GM19238 (cell line): ENCODE results near the gene SOX10.
"Not testable (repeated sequence)": the region's sequence is repeated elsewhere in the genome, so short reads cannot be mapped to it uniquely, and the experiment has no call there.

ENCODE experiments used
- DNase-seq: peaks from one replicate; pipeline ENCODE4 v3.0.0; 2011; ENCODE audit warnings: low spot score; ENCODE audit not compliant: insufficient read length

SOX10 gene

GRCh38 chr22:37965940-37966664 is 18.3 kb downstream of the SOX10 start:
- no peak for DNase-seq

- DNase-seq = no peak
These were observed 23.3 kb downstream of the SOX10 start for GRCh38 chr22:37961062-37961461.

GRCh38 chr22:37959231-37959825 is 25.0 kb downstream of the SOX10 start:
- no peak for DNase-seq

GRCh38 chr22:37957232-37957631 is 27.1 kb downstream of the SOX10 start:
- DNase-seq = no peak

DNA sequence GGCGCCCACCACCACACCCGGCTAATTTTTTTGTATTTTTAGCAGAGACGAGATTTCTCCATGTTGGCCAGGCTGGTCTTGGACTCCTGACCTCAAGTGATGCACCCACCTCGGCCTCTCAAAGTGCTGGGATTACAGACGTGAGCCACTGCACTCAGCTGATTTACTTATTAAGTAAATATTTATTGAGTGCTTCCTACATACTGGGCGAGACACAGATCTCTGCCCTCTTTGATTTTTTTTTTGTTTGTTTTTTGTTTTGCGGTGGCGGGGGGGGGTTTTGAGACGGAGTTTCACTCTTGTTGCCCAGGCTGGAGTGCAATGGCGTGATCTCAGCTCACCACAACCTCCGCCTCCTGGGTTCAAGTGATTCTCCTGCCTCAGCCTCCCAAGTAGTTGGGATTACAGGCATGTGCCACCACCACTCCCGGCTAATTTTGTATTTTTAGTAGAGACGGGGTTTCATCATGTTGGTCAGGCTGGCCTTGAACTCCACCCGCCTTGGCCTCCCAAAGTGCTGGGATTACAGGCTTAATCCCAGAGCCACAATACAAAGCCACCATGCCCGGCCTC is 28.4 kb downstream of the SOX10 start:
- DNase-seq = not testable (repeated sequence)

- no peak for DNase-seq
These were observed 29.7 kb downstream of the SOX10 start for GRCh38 chr22:37954686-37955085.

- peak; percentile 99 for DNase-seq
These were observed 30.7 kb downstream of the SOX10 start, which contains the start of the genes C22orf23 and POLR2F for GRCh38 chr22:37953437-37954179. C22orf23 (minus strand) TSS chr22:37953601; CDS start chr22:37953149, 452 bp downstream. POLR2F (plus strand) TSS chr22:37953699; CDS start chr22:37953788, 89 bp downstream.

DNA sequence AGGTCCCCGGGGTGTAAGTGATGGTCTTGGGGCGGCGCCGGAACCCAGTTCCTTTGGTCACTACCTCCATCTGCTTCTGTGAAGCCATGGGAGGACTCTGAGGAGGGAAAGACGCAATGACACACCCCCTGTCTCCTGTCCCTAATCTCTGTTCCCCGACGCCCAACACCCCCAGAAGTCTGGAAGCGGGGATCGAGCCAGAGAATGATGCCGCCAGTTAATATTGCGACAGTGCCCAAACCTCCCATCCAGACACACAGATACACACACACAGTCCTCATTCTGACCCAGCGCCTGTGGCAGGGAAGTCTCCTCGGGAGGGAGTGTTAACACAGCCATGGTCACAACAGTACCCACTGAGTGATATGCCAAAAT is 31.3 kb downstream of the SOX10 start:
- DNase-seq = no peak

GRCh38 chr22:37952629-37953028 is 31.7 kb downstream of the SOX10 start:
- not testable (repeated sequence) for DNase-seq

GRCh38 chr22:37951305-37951704 is 33.0 kb downstream of the SOX10 start:
- no peak for DNase-seq

DNA sequence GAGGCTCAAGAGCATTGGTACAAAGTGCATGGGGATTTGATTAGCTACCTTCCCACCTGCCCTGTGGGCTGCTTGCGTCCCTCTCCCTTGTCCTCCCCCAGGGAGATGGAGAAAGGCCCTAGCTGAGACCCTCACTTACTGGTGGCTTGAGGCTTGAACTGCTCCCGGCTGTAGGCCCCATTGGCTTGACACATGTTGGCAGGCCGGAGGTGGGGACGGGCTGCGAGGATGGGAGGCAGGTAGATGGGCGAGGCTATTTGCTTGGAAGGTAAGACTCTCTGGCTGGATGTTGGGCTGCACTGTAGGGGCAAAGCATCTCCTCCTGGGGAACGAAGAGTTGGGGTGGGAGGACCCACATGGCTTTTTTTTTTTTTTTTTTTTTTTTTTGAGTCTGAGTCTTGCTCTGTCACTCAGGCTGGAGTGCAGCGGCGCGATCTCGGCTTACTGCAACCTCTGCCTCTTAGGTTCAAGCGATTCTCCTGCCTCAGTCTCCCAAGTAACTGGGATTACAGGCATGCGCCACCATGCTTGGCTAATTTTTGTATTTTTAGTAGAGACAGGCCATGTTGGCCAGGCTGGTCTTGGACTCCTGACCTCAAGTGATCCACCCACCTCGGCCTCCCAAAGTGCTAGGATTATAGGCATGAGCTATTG is 37.1 kb downstream of the SOX10 start:
- DNase-seq = not testable (repeated sequence)

DNA sequence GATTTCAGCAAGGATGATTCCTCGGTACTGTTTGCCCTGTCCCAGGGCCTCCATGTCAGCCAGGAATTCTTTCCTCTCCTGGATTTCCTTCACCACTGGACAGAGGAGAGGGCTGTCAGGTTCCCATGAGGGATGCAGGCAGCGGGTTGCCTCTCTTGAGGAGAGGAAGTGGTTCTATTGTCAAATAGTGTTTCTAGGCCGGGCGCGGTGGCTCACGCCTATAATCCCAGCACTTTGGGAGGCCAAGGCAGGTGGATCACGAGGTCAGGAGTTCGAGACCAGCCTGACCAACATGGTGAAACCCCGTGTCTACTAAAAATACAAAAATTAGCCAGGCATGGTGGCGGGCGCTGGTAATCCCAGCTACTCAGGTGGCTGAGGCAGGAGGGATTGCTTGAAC is 39.9 kb downstream of the SOX10 start:
- DNase-seq = not testable (repeated sequence)

DNA sequence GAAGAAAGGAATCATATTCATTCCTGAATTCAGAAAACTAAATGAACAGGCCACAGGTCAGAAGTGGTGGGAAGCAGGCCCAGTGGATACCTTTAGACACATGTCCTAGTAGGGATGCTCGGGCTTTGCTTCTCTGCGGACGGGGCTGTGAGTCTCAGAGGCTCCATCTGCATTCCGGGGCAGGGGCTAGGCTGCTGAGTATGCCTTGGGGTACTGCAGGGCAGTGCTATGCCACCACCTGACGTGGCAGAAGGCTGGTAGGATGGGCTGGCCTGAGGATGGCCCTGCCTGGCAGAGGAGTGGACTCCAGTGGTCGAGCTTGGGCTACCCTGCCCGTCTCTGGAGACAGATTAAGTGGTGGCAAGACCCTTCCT is 40.5 kb downstream of the SOX10 start:
- DNase-seq = no peak

DNA sequence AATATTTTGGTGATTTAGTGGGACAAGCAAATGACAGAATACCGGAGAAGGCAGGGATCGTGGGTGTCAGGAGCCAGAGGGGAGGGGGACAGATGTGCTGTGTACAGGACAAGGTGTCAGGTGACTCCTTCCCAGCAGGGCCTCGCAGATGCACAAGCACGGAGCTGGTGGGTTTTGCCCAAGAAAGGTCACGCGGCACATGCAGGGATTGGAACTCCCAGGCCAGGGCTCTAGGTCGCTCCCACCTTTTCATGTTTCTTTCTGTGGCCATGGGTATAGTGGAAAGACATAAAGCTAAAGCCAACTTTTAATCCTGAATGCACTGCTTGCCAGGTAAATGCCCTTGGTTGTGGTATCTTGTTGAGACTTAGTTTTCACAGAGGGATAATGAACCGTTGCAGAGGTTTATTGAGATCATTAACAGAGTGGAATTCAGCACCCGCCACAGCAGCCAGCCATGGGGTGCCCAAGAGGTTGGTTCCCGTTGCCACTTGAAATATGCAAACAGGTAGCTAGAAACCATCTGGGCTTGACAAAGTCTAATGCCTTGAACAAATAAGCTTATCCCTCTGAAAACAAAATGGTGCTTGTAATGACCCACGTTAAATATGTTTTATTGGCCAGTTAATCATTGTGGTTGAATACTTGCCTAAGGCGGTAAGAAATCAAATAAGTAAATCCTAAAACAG is 41.1 kb downstream of the SOX10 start:
- DNase-seq = no peak

DNA sequence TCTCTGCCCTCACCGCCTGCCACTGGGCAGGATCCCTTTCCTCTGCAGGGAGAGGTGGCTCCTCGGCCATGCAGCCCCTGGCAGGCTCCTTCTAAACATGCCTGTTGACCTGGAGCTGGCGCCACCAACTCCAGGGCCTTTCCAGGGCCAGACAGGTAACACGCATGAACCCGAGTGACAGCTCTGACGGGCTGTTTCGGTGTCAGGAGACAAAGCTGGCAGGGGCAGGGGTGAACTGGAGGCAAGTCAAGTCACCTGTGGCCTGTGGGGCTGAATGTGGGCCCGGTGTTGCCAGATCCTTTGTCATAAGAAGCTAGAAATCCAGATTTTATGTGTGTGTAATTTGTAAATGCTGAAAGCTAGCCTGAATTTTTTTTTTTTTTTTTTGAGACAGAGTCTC is 42.2 kb downstream of the SOX10 start:
- no peak for DNase-seq

DNA sequence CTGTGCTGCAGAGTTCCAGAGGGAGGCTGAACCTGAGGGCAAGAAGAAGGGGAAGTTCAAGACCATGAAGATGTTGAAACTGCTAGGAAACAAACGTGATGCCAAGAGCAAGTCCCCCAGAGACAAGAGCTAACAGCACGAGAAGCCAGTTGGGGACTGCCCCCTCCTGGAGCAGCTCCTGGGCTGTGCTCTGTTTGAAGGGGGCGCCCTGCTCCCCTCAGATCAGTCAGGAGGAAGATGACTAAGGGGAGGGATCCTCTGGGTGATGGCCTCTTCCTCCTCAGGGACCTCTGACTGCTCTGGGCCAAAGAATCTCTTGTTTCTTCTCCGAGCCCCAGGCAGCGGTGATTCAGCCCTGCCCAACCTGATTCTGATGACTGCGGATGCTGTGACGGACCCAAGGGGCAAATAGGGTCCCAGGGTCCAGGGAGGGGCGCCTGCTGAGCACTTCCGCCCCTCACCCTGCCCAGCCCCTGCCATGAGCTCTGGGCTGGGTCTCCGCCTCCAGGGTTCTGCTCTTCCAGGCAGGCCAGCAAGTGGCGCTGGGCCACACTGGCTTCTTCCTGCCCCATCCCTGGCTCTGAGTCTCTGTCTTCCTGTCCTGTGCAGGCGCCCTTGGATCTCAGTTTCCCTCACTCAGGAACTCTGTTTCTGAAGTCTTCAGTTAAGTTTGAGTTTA is 43.5 kb downstream of the SOX10 start:
- no peak for DNase-seq

DNA sequence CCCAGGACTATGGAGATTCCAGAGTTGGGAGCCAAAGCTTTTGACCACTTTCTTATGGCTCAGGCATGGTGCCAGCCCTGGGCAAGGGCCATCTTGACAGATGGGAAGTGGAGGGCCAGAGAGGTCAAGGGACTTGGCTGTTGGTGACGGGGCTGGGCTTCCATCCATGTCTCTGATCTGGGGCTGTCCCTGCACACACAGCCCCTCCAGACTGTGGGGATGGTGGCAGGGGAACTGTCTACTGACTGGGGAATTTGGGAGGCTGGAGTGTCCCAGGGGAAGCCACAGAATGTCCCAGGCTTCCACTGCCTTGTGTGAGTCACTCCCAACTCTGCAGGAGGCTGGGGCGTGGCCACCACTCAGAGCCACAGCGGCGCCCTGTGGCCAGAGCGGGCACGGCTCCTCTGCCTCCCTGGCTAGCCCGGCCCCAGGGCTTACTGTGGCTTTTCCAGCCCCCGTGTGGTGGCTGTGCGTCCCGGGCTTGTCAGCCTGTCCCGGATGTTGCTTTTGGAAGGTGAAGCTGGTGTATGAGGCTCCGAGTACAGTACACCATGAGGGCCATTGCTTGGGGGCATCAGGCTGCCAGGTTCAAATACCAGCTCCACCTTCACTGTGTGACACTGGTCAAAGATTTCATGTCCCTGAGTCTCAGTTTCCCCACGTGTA is 50.5 kb downstream of the SOX10 start:
- DNase-seq = peak; percentile 90

GRCh38 chr22:37932821-37933578 is 51.4 kb downstream of the SOX10 start:
- DNase-seq = no peak

DNA sequence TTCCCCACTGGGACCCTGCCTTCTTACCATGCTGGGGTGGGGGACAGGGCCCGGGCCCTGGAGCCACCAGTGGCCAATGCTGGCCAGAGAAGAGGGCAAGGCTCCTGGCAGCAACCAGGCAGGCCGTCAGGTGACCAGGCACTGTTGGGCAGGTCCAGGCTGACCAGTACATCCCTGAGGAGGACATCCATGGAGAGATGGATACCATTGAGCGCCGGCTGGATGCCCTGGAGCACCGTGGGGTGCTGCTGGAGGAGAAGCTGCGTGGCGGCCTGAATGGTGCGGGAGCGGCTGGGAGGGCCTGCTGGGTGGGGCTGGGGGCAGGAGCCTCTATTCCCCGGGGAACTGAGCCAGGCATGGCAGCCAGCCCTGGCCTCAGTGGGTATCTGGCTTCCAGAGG is 52.0 kb downstream of the SOX10 start:
- DNase-seq = no peak
